Aorta (tissue), 5 donors: ENCODE measurements around the gene PRSS27. TPM values are rescaled to one million over a fixed set of nuclear protein-coding genes. Genes with fewer than 3 reads are reported as not detected.

Experiments used
- ATAC-seq: fragments of 200-7000 bp; cut with Tn5 transposase; one replicate; pipeline ENCODE4 v1.9.1; 2022; ENCODE audit warnings: moderate library complexity; ENCODE audit not compliant: low FRiP score
- DNase-seq, 2 donors: peaks; one replicate each; pipeline ENCODE4 v3.0.0-alpha.2; 2020
- H3K27ac ChIP-seq, 2 donors: one replicate each; pipeline ENCODE4 v1.5.1; 2013; ENCODE audit warnings: low read length in 2 of 2, mild to moderate bottlenecking in 2 of 2, moderate library complexity in 2 of 2, control low read depth in 1 of 2, inconsistent platforms in 1 of 2, low read depth in 1 of 2
- H3K27me3 ChIP-seq, 2 donors: one replicate each; pipeline ENCODE4 v1.6.1; 2013; ENCODE audit warnings: control low read depth in 1 of 2, low read length in 1 of 2, mild to moderate bottlenecking in 1 of 2, moderate library complexity in 1 of 2; ENCODE audit not compliant: insufficient read depth in 2 of 2, control insufficient read depth in 1 of 2
- H3K36me3 ChIP-seq, 2 donors: one replicate each; pipeline ENCODE4 v1.6.1; 2013; ENCODE audit warnings: control low read depth in 1 of 2, low read length in 1 of 2, mild to moderate bottlenecking in 1 of 2; ENCODE audit not compliant: insufficient read depth in 2 of 2, control insufficient read depth in 1 of 2
- H3K4me1 ChIP-seq, 2 donors: one replicate each; pipeline ENCODE4 v1.6.1; 2013; ENCODE audit warnings: low read length in 2 of 2, control low read depth in 1 of 2, mild to moderate bottlenecking in 1 of 2, moderate library complexity in 1 of 2; ENCODE audit not compliant: insufficient read depth in 2 of 2, control insufficient read depth in 1 of 2
- H3K4me3 ChIP-seq, 2 donors: one replicate each; pipeline ENCODE4 v1.5.1; 2013; ENCODE audit warnings: low read length in 2 of 2, control low read depth in 1 of 2, mild to moderate bottlenecking in 1 of 2
- H3K9me3 ChIP-seq: one replicate; pipeline ENCODE4 v1.6.1; 2013; ENCODE audit warnings: mild to moderate bottlenecking, low read length; ENCODE audit not compliant: control insufficient read depth
- whole genome bisulfite sequencing, 2 donors: extraction: QIAGEN DNeasy Blood & Tissue Kit; methylation state at CpG; one replicate each; pipeline ENCODE4 v1.1.7; 2013; 5-methylcytosine and 5-hydroxymethylcytosine counted together
- intact Hi-C, 2 donors: fragments of 100-400 bp; cut with DNase I; formaldehyde crosslinking; loops; one replicate each; pipeline versions ENCODE4 v1.14.2 to v1.15.0; 2022
- polyA plus RNA-seq, 2 donors: library from polyadenylated mRNA; stranded (reverse); fragments of 200-250 nt; gene quantifications; one replicate each; pipeline ENCODE4 v1.2.3, GENCODE V29; 2013
- total RNA-seq, 2 donors: library from RNA; stranded (reverse); fragmentation: NEBNext Ultra II Directional; extraction: Animal tissue kit (Norgen Biotek cat#: 25700); gene quantifications; one replicate each; pipeline ENCODE4 v1.2.1, GENCODE V29; 2021
- donor health status: healthy with polysubstance abuse.
- donor health status: Bipolar disorder and iron deficiency.
- donor health status: DM: no; HTN: no; CAD: no.
- donor health status: DM: no; HTN: no; CAD: no.
- donor health status: DM: yes; HTN: yes; CAD: no.

PRSS27 gene
- total and polyA plus RNA-seq, 4 donors, result 1.3 to 2.2 (median 1.5) TPM

GRCh38 chr16:2764718-2765117 is 44.7 kb upstream of the PRSS27 start:
- intact Hi-C loops, result no loop called here
- Histone ChIP-seq H3K36me3 (peaks cover 25 to 35% of the 10 kb centered on the region in 2 donors), H3K27ac (no peak overlapping the region), H3K9me3 (no peaks in the 10 kb centered on the region), H3K27me3 (no peaks in the 10 kb centered on the region), H3K4me3 (no peak overlapping the region), H3K4me1 (no peaks in the 10 kb centered on the region)
- ATAC-seq, result no peak
- DNase-seq, result no peak
- 97 to 99% methylated on average over 9 of the region's 9 CpGs for WGBS, 2 donors

DNA sequence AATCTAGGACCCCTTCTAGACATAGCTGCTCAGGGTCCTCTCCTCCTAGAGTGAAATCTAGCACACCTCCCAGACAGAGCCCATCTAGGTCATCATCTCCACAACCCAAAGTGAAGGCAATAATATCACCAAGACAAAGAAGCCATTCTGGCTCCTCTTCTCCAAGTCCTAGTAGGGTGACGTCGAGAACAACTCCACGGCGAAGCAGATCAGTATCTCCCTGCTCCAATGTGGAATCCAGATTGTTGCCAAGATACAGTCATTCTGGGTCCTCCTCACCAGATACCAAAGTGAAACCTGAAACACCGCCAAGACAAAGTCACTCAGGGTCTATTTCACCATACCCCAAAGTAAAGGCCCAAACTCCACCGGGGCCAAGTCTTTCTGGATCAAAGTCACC is 43.1 kb upstream of the PRSS27 start:
- ATAC-seq, result no peak
- Histone ChIP-seq H3K9me3 (no peaks in the 10 kb centered on the region), H3K4me1 (no peaks in the 10 kb centered on the region), H3K27ac (no peak overlapping the region), H3K4me3 (no peak overlapping the region), H3K27me3 (no peaks in the 10 kb centered on the region), H3K36me3 (peaks cover 29 to 39% of the 10 kb centered on the region in 2 donors)
- peak in 1 of 2 donors; percentile 5 for DNase-seq
- intact Hi-C loops, result no loop called here
- WGBS, 2 donors, result 98% methylated on average over 6 of the region's 6 CpGs

GRCh38 chr16:2762711-2763110 is 42.7 kb upstream of the PRSS27 start:
- no peak overlapping the region for H3K4me3 ChIP-seq
- intact Hi-C loops, result no loop called here
- H3K27me3 ChIP-seq, result no peaks in the 10 kb centered on the region
- WGBS, 2 donors, result 96 to 98% methylated on average over 13 of the region's 13 CpGs
- no peak overlapping the region for H3K27ac ChIP-seq
- no peaks in the 10 kb centered on the region for H3K4me1 ChIP-seq
- H3K36me3 ChIP-seq, result peaks cover 27 to 39% of the 10 kb centered on the region in 2 donors
- DNase-seq (peak in 1 of 2 donors; percentile 30), ATAC-seq (no peak)
- no peaks in the 10 kb centered on the region for H3K9me3 ChIP-seq

- no peak overlapping the region for H3K27ac ChIP-seq
- no peaks in the 10 kb centered on the region for H3K4me1 ChIP-seq
- 98% methylated on average over 42 of the region's 42 CpGs for WGBS, 2 donors
- H3K9me3 ChIP-seq, result no peaks in the 10 kb centered on the region
- peak; percentile 33 to 70 for DNase-seq
- no peak overlapping the region for H3K4me3 ChIP-seq
- intact Hi-C loops, result no loop called here
- peaks cover 27 to 35% of the 10 kb centered on the region in 2 donors for H3K36me3 ChIP-seq
- H3K27me3 ChIP-seq, result no peaks in the 10 kb centered on the region
- no peak for ATAC-seq
Measured at GRCh38 chr16:2761886-2762583, 42.0 kb upstream of the PRSS27 start.

DNA sequence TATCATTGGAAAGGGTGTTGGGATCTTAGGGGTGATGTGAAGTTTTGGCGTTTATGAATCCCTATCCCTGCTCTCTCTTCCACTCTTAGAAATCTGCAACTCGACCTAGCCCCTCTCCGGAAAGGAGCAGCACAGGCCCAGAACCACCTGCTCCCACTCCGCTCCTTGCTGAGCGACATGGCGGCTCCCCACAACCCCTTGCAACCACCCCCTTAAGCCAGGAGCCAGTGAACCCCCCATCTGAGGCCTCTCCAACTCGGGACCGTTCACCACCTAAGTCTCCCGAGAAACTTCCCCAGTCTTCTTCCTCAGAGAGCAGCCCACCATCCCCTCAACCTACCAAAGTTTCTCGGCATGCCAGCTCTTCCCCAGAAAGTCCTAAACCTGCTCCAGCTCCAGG is 41.4 kb upstream of the PRSS27 start:
- DNase-seq (peak; percentile 15 to 33), ATAC-seq (no peak)
- Histone ChIP-seq H3K4me3 (no peak overlapping the region), H3K9me3 (no peaks in the 10 kb centered on the region), H3K4me1 (no peaks in the 10 kb centered on the region), H3K27me3 (no peaks in the 10 kb centered on the region), H3K36me3 (peaks cover 25 to 34% of the 10 kb centered on the region in 2 donors), H3K27ac (no peak overlapping the region)
- whole genome bisulfite sequencing, 2 donors, result 93 to 99% methylated on average over 10 of the region's 10 CpGs
- intact Hi-C loops, result no loop called here

DNA sequence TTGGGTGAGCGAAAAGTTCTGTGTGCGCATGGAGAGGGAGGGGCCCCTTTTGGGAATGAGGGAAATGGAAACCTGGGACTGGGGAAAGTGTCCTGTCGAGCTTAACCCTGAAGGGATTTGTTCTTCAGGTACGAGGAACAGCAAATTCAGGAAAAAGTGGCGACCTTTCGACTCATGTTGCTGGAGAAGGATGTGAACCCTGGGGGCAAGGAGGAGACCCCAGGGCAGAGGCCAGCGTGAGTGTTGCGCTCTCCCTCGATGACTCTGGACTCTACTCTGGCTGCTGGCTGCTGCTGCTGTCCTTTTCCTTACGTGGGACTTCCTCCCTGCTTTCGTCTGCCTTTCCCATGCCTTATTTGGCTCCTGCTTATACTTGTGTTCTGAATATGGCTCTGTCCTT is 37.3 kb upstream of the PRSS27 start:
- Histone ChIP-seq H3K27ac (no peak overlapping the region), H3K36me3 (peaks cover 14 to 26% of the 10 kb centered on the region in 2 donors), H3K4me1 (peaks cover 0 to 2% of the 10 kb centered on the region in 2 donors), H3K27me3 (no peaks in the 10 kb centered on the region), H3K9me3 (no peaks in the 10 kb centered on the region), H3K4me3 (no peak overlapping the region)
- ATAC-seq (no peak), DNase-seq (no peak)
- intact Hi-C loops, result no loop called here
- WGBS, 2 donors, result 76 to 77% methylated on average over 11 of the region's 11 CpGs

DNA sequence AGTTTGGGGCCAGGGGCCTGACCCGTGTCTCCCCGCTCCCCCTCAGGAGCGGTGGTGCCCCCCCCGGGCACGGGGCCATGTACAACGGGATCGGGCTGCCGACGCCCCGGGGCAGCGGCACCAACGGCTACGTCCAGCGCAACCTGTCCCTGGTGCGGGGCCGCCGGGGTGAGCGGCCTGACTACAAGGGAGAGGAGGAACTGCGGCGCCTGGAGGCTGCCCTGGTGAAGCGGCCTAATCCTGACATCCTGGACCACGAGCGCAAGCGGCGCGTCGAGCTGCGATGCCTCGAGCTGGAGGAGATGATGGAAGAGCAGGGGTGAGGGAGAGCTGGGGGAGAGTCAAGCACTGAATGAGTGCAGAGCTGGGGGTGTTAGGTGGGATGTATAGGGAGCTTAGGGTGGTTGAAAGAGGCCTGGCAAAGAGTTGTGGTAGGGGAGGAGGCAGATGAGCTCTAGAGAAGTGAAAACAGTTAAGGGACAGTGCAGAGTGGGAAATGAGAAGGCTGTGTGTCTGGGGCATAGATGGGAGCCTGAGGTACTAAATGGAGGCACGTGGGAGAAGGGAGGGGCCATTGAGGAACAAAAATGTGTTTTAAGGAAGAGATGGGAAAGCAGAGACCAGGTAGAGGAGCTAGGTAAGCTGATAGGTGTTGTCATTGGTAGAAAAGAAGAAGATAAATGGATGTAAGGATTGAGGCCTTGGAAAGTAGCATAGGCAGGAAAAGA is 36.4 kb upstream of the PRSS27 start:
- H3K4me3 ChIP-seq, result no peak overlapping the region
- H3K4me1 ChIP-seq, result peaks cover 0 to 2% of the 10 kb centered on the region in 2 donors
- H3K9me3 ChIP-seq, result no peaks in the 10 kb centered on the region
- 89 to 92% methylated on average over 30 of the region's 30 CpGs for WGBS, 2 donors
- ATAC-seq (no peak), DNase-seq (peak; percentile 34 to 62)
- H3K27ac ChIP-seq, result no peak overlapping the region
- H3K27me3 ChIP-seq, result no peaks in the 10 kb centered on the region
- H3K36me3 ChIP-seq, result peaks cover 10 to 19% of the 10 kb centered on the region in 2 donors
- intact Hi-C loops, result no loop called here

- no peak for ATAC-seq
- WGBS, 2 donors, result 28 to 31% methylated on average over 3 of the region's 3 CpGs
- peaks cover 7 to 19% of the 10 kb centered on the region in 2 donors for H3K36me3 ChIP-seq
- peak overlapping the region in 1 of 2 donors; percentile 34 for H3K4me3 ChIP-seq
- no peaks in the 10 kb centered on the region for H3K9me3 ChIP-seq
- DNase-seq, result no peak
- peaks cover 0 to 2% of the 10 kb centered on the region in 2 donors for H3K4me1 ChIP-seq
- H3K27me3 ChIP-seq, result no peaks in the 10 kb centered on the region
- intact Hi-C loops, result no loop called here
- no peak overlapping the region for H3K27ac ChIP-seq
Measured at GRCh38 chr16:2755158-2755557, 35.1 kb upstream of the PRSS27 start.

GRCh38 chr16:2753733-2754020 is 33.7 kb upstream of the PRSS27 start:
- DNase-seq (peak in 1 of 2 donors; percentile 41), ATAC-seq (no peak)
- Histone ChIP-seq H3K27ac (no peak overlapping the region), H3K9me3 (no peaks in the 10 kb centered on the region), H3K36me3 (peaks cover 5% of the 10 kb centered on the region in 2 donors), H3K27me3 (no peaks in the 10 kb centered on the region), H3K4me3 (peak overlapping the region; percentile 53 to 94), H3K4me1 (peaks cover 0 to 2% of the 10 kb centered on the region in 2 donors)
- 1 to 3% methylated on average over 7 of the region's 7 CpGs for WGBS, 2 donors
- intact Hi-C loops, result no loop called here
